Measurements from ENCODE around the gene MOGAT2. TPM values are rescaled to one million over a fixed set of nuclear protein-coding genes. Genes with fewer than 3 reads are reported as not detected.

Gene MOGAT2
- total RNA-seq, 1 donor from 2014 or later, result not detected

- no peak for TF ChIP-seq EZH2 (IDR thresholded peaks at IDR 0.05; ENCODE audit: insufficient read depth, low read length)
- TF ChIP-seq CTCF (IDR thresholded peaks at IDR 0.05; ENCODE audit: insufficient read depth, low read depth, low read length), result no peak
- H3K36me3 ChIP-seq (ENCODE audit: insufficient read depth, low read length), result no peaks in the 10 kb centered on the region
- DNase-seq (ENCODE audit: low read depth) (no peak), FAIRE-seq (no peak)
- no peaks in the 10 kb centered on the region for H3K4me1 ChIP-seq (ENCODE audit: insufficient read depth, low read length)
- H3K9me3 Mint-ChIP-seq (ENCODE audit: unreplicated experiment), result no peaks in the 10 kb centered on the region
- peaks cover 5% of the 10 kb centered on the region for H3K4me1 Mint-ChIP-seq (ENCODE audit: low read depth, unreplicated experiment)
- H3K27ac Mint-ChIP-seq (ENCODE audit: unreplicated experiment), result peak overlapping the region; percentile 47
- no peaks in the 10 kb centered on the region for H3K9me3 ChIP-seq (ENCODE audit: insufficient read depth, low read depth, low read length)
- H4K20me1 ChIP-seq (ENCODE audit: insufficient read depth, low read length), result no peaks in the 10 kb centered on the region
- H3K9ac ChIP-seq (ENCODE audit: low read length), result no peak overlapping the region
- peaks cover 31% of the 10 kb centered on the region for H3K27me3 Mint-ChIP-seq (ENCODE audit: low read depth, unreplicated experiment)
- H3K4me3 Mint-ChIP-seq (ENCODE audit: unreplicated experiment), result no peak overlapping the region
- H3K27me3 ChIP-seq (ENCODE audit: insufficient read depth, low read length), result peaks cover 6% of the 10 kb centered on the region
- no peaks in the 10 kb centered on the region for H3K79me2 ChIP-seq (ENCODE audit: insufficient read depth, low read length)
- H2AFZ ChIP-seq (ENCODE audit: low read depth, low read length), result no peak overlapping the region
- H3K27ac ChIP-seq (ENCODE audit: low read depth, low read length), result no peak overlapping the region
- peaks cover 2% of the 10 kb centered on the region for H3K36me3 Mint-ChIP-seq (ENCODE audit: low read depth, unreplicated experiment)
- no peak overlapping the region for H3K4me3 ChIP-seq (ENCODE audit: insufficient read depth, low read depth, low read length)
- no peak overlapping the region for H3K4me2 ChIP-seq (ENCODE audit: low read length)
These were observed 4.4 kb downstream of the MOGAT2 start for GRCh38 chr11:75721852-75722668.

GRCh38 chr11:75722669-75723042 lies 5.0 kb downstream of the MOGAT2 start:
- Histone ChIP-seq H3K9ac (ENCODE audit: low read length) (no peak overlapping the region), H3K27me3 (ENCODE audit: insufficient read depth, low read length) (peaks cover 6% of the 10 kb centered on the region), H3K4me3 (ENCODE audit: insufficient read depth, low read depth, low read length) (no peak overlapping the region), H3K4me1 (ENCODE audit: insufficient read depth, low read length) (no peaks in the 10 kb centered on the region), H2AFZ (ENCODE audit: low read depth, low read length) (no peak overlapping the region), H3K27ac (ENCODE audit: low read depth, low read length) (no peak overlapping the region), H3K36me3 (ENCODE audit: insufficient read depth, low read length) (no peaks in the 10 kb centered on the region), H3K4me2 (ENCODE audit: low read length) (no peak overlapping the region), H4K20me1 (ENCODE audit: insufficient read depth, low read length) (no peaks in the 10 kb centered on the region), H3K79me2 (ENCODE audit: insufficient read depth, low read length) (no peaks in the 10 kb centered on the region), H3K9me3 (ENCODE audit: insufficient read depth, low read depth, low read length) (no peaks in the 10 kb centered on the region)
- Mint-ChIP-seq H3K4me3 (ENCODE audit: unreplicated experiment) (no peak overlapping the region), H3K36me3 (ENCODE audit: low read depth, unreplicated experiment) (peaks cover 2% of the 10 kb centered on the region), H3K4me1 (ENCODE audit: low read depth, unreplicated experiment) (peaks cover 5% of the 10 kb centered on the region), H3K9me3 (ENCODE audit: unreplicated experiment) (no peaks in the 10 kb centered on the region), H3K27ac (ENCODE audit: unreplicated experiment) (no peak overlapping the region), H3K27me3 (ENCODE audit: low read depth, unreplicated experiment) (peaks cover 26% of the 10 kb centered on the region)
- DNase-seq (ENCODE audit: low read depth) (no peak), FAIRE-seq (no peak)
- TF ChIP-seq CTCF (IDR thresholded peaks at IDR 0.05; ENCODE audit: insufficient read depth, low read depth, low read length), result no peak

All from astrocyte (in vitro differentiated cells and primary cell).